ENCODE results near the gene BCKDHA. TPM values are rescaled to one million over a fixed set of nuclear protein-coding genes. Genes with fewer than 3 reads are reported as not detected.
"Not testable (repeated sequence)": the region's sequence is repeated elsewhere in the genome, so short reads cannot be mapped to it uniquely, and the experiment has no call there.

Gene BCKDHA
- total and polyA plus RNA-seq, 8 donors: 9.3 to 34.2 (median 22.1) TPM

DNA sequence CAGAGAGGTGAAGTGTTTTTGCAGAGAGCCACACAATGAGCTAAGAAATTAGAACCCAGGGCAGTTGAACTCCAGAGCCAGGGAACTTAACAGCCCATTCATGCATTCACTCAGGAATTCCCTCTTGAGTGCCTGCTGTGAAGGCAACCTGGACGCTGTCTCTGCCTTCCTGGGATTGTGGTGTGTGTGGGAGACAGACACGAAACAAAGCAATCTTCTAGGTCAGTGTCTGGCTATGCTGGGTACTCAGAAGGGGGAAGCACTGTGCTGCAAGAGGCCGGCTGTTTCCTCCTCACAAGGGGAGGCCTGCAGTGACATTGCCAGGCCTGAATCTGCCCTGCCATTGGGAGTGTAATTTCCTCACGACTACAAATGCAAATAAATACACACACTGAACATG lies 9.7 kb downstream of the BCKDHA start:
- intact Hi-C loops (cut with DNase I): no loop called here
- FAIRE-seq (no peak), ATAC-seq (peak in 1 of 4 donors; percentile 3), DNase-seq (no peak)
- TF ChIP-seq, protein P1, sequence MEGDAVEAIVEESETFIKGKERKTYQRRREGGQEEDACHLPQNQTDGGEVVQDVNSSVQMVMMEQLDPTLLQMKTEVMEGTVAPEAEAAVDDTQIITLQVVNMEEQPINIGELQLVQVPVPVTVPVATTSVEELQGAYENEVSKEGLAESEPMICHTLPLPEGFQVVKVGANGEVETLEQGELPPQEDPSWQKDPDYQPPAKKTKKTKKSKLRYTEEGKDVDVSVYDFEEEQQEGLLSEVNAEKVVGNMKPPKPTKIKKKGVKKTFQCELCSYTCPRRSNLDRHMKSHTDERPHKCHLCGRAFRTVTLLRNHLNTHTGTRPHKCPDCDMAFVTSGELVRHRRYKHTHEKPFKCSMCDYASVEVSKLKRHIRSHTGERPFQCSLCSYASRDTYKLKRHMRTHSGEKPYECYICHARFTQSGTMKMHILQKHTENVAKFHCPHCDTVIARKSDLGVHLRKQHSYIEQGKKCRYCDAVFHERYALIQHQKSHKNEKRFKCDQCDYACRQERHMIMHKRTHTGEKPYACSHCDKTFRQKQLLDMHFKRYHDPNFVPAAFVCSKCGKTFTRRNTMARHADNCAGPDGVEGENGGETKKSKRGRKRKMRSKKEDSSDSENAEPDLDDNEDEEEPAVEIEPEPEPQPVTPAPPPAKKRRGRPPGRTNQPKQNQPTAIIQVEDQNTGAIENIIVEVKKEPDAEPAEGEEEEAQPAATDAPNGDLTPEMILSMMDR (IDR thresholded peaks at IDR 0.05): no peak
- peaks cover 0 to 4% (median 0%) of the 10 kb centered on the region in 3 donors for H3K36me3 ChIP-seq
- H3K27ac ChIP-seq: no peak overlapping the region
- H3K9me3 ChIP-seq: no peaks in the 10 kb centered on the region
- H3K4me1 ChIP-seq: peaks cover 6 to 24% (median 15%) of the 10 kb centered on the region in 3 donors
- no peaks in the 10 kb centered on the region for H3K27me3 ChIP-seq
- no peak overlapping the region for H3K4me3 ChIP-seq
- 67 to 75% methylated on average over 4 of the region's 4 CpGs for WGBS, 2 donors

GRCh38 chr19:41408256-41408655 lies 10.6 kb downstream of the BCKDHA start:
- peaks cover 6 to 23% (median 15%) of the 10 kb centered on the region in 3 donors for H3K4me1 ChIP-seq
- no peaks in the 10 kb centered on the region for H3K9me3 ChIP-seq
- peaks cover 0 to 4% (median 0%) of the 10 kb centered on the region in 3 donors for H3K36me3 ChIP-seq
- intact Hi-C loops (cut with DNase I): no loop called here
- DNase-seq (no peak), FAIRE-seq (no peak), ATAC-seq (no peak)
- H3K4me3 ChIP-seq: no peak overlapping the region
- H3K27me3 ChIP-seq: no peaks in the 10 kb centered on the region
- peak overlapping the region; percentile 65 to 81 (median 70) for H3K27ac ChIP-seq
- TF ChIP-seq, protein P1 (IDR thresholded peaks at IDR 0.05): no peak
- WGBS, 2 donors: 80% methylated on average over 4 of the region's 4 CpGs

DNA sequence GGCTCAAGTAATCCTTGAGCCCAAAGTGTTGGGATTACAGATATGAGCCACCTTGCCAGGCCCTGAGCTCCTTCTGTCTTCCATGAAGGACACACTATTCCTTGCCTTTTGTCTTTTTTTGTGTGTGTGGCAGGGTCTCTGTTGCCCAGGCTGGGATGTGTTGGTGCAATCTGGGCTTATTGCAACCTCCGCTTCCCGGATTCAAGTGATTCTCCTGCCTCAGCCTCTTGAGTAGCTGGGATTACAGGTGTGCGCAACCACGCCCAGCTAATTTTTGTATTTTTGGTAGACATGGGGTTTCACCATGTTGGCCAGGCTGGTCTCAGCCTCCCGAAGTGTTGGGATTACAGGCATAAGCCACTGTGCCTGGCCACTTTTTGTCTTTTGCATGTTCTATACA lies 11.2 kb downstream of the BCKDHA start:
- DNase-seq: not testable (repeated sequence)
- 71 to 79% methylated on average over 5 of the region's 5 CpGs for WGBS, 2 donors

GRCh38 chr19:41409288-41409687 lies 11.7 kb downstream of the BCKDHA start:
- peak in 5 of 6 donors; percentile 63 to 80 (median 76) for DNase-seq
- WGBS, 2 donors: 15 to 18% methylated on average over 4 of the region's 4 CpGs

More for the DNA sequence above, 11.2 kb downstream of the BCKDHA start:
- intact Hi-C loops (cut with DNase I); ATAC-seq; H3K9me3 ChIP-seq; H3K4me3 ChIP-seq; H3K36me3 ChIP-seq; H3K27me3 ChIP-seq; FAIRE-seq: not testable (repeated sequence)
- Histone ChIP-seq H3K27ac (peak overlapping the region; percentile 65 to 81 (median 70)), H3K4me1 (peaks cover 6 to 21% (median 15%) of the 10 kb centered on the region in 3 donors)

DNA sequence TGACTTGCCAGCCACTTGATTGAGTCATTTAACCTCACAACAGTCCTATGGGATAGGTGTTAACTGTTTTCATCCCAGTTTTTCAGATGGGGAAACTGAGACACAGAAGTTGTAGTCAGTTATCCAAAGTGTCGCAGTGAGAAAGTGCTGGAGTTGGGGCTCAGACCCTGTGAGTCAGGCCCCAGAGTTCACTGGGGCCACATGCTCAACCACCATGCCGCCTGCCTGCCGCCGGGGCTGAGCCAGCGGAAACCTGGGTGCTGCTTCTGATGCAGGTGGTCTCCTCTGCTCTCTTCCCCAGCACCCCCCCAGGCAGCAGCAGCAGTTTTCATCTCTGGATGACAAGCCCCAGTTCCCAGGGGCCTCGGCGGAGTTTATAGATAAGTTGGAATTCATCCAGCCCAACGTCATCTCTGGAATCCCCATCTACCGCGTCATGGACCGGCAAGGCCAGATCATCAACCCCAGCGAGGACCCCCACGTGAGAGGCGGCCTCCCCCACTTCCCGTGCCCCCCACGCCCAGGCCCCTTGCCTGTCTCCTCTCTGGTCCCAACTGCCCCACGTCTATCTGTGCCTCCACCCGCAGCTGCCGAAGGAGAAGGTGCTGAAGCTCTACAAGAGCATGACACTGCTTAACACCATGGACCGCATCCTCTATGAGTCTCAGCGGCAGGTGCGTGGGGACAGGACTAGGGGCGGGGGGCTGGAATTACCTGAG lies 12.9 kb downstream of the BCKDHA start:
- no peak for FAIRE-seq
- Histone ChIP-seq H3K4me3 (no peak overlapping the region), H3K36me3 (peaks cover 0 to 18% (median 4%) of the 10 kb centered on the region in 3 donors), H3K27ac (peak overlapping the region in 2 of 4 donors; percentile 74 to 81), H3K4me1 (peaks cover 6 to 21% (median 15%) of the 10 kb centered on the region in 3 donors), H3K27me3 (no peaks in the 10 kb centered on the region), H3K9me3 (no peaks in the 10 kb centered on the region)
- ATAC-seq: no peak
- TF ChIP-seq, protein P1 (IDR thresholded peaks at IDR 0.05): no peak
- DNase-seq: peak in 1 of 6 donors; percentile 35
- WGBS, 2 donors: 82 to 85% methylated on average over 23 of the region's 23 CpGs
- intact Hi-C loops (cut with DNase I): no loop called here

More at GRCh38 chr19:41409288-41409687, 11.7 kb downstream of the BCKDHA start:
- TF ChIP-seq, protein P1 (IDR thresholded peaks at IDR 0.05): no peak
- intact Hi-C loops (cut with DNase I): no loop called here
- peak; percentile 94 to 98 (median 96) for ATAC-seq
- peak overlapping the region; percentile 65 to 81 (median 70) for H3K27ac ChIP-seq
- peaks cover 6 to 21% (median 15%) of the 10 kb centered on the region in 3 donors for H3K4me1 ChIP-seq
- H3K36me3 ChIP-seq: peaks cover 0 to 12% (median 2%) of the 10 kb centered on the region in 3 donors
- H3K9me3 ChIP-seq: no peaks in the 10 kb centered on the region
- no peaks in the 10 kb centered on the region for H3K27me3 ChIP-seq
- no peak overlapping the region for H3K4me3 ChIP-seq
- FAIRE-seq: no peak
